ENCODE measurements around the gene BOD1L1. TPM values are rescaled to one million over a fixed set of nuclear protein-coding genes. Genes with fewer than 3 reads are reported as not detected.

The BOD1L1 gene
- total and polyA plus RNA-seq, 2 of the 8 experiments (the other 6 are each of a cell fraction or from before 2014, with no cell fraction given), result 6.8 to 39.3 TPM

DNA sequence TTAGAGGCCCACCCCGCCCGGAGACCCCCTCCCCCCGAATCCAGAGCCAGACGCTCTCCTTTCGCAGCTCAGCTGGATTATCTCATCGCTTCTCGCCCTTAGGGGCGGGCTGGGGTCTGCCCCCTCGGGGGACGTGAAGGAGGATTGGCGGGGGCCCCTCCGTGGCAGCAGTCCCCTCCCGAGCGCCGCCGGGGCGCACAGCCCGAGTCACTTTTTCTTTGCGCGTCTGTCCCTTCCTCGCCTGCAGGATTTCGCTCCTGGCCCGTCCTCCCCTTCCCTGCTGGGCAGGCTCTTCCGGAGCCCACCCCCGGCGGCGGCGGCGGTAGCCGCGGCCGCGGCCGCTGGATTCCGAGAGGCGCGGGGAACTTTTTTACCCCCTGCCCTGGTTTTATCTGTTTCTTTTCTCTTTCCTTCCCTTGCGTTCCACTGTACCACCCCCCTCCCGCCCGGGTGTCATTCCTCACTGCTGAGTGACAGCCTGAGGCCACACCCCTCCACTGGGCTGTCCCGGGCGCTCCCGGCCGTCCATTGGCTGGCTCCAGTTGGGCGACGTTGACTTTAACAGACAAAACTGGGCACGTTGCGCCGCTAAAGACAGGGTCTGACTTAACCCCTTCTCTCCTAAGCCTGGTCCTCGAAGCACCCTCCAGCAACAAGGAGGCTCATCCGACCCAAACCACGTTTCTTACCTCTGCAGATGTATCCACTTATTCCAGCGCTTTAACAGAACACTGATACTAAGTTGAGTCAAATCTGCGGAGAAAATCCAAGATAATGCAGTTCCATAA is 82.7 kb downstream of the BOD1L1 start (continued):
- TF ChIP-seq SP1 (IDR thresholded peaks at IDR 0.05; ENCODE audit: low read depth, low read length), result peak; percentile 73; the same call in 1 of the 2 replicates
- TF ChIP-seq, protein P1, sequence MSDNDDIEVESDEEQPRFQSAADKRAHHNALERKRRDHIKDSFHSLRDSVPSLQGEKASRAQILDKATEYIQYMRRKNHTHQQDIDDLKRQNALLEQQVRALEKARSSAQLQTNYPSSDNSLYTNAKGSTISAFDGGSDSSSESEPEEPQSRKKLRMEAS (IDR thresholded peaks at IDR 0.05), result peak; percentile 97
- TF ChIP-seq KDM4A (IDR thresholded peaks at IDR 0.05; ENCODE audit: low read depth, low read length, severe bottlenecking), result peak; percentile 54
- TF ChIP-seq SIN3A (conservative IDR thresholded peaks at IDR 0.05 in 1 of 2, IDR thresholded peaks at IDR 0.05 in 1 of 2; ENCODE audit: low read depth in 1 of 2, low read length in 2 of 2), result peak; percentile 25 to 45; a peak in 1 of 4 replicates
- peak in 1 of 2 experiments; percentile 37; a peak in 1 of 4 replicates for TF ChIP-seq HDAC2 (IDR thresholded peaks at IDR 0.05; ENCODE audit: borderline replicate concordance in 1 of 2, low read depth in 2 of 2, low read length in 2 of 2)
- TF ChIP-seq EZH2 (IDR thresholded peaks at IDR 0.05; ENCODE audit: low read depth, low read length, severe bottlenecking), result no peak
- peak; percentile 66 for TF ChIP-seq CTBP2 (IDR thresholded peaks at IDR 0.05; ENCODE audit: borderline replicate concordance, insufficient read depth, insufficient read length, low read length)

Measured in H1 (cell line).